Neural cell (in vitro differentiated cells): ENCODE results near the gene F11R. TPM values are rescaled to one million over a fixed set of nuclear protein-coding genes. Genes with fewer than 3 reads are reported as not detected.

Source experiments
- H2AFZ ChIP-seq: fragments of 200-600, 300-800 bp; sonication (generic), shearing (Covaris generic); 2 replicates; pipeline ENCODE4 v1.6.0; 2014; ENCODE audit warnings: low read depth, mild to moderate bottlenecking, antibody characterized with exemption, low read length, moderate library complexity
- H3F3A ChIP-seq: fragments of 200-600 bp; shearing (Covaris generic); 2 replicates; pipeline ENCODE4 v1.6.1; 2016; ENCODE audit warnings: mild to moderate bottlenecking, moderate library complexity, mixed read lengths, antibody characterized with exemption, low read length; ENCODE audit not compliant: insufficient read depth, poor library complexity, severe bottlenecking
- H3K27ac ChIP-seq: fragments of 200-600, 300-800 bp; sonication (generic), shearing (Covaris generic); 2 replicates; pipeline ENCODE4 v1.5.1; 2014; ENCODE audit warnings: mild to moderate bottlenecking, low read length, moderate library complexity
- H3K27me3 ChIP-seq: fragments of 300-800, 200-600 bp; sonication (generic), shearing (Covaris generic); 2 replicates; pipeline ENCODE4 v1.6.0; 2014; ENCODE audit warnings: mild to moderate bottlenecking, low read depth, low read length, moderate library complexity; ENCODE audit not compliant: insufficient read depth
- H3K36me3 ChIP-seq: fragments of 300-800, 200-600 bp; sonication (generic), shearing (Covaris generic); 2 replicates; pipeline ENCODE4 v1.5.1; 2014; ENCODE audit warnings: mild to moderate bottlenecking, antibody characterized with exemption, low read length, moderate library complexity; ENCODE audit not compliant: insufficient read depth
- H3K4me2 ChIP-seq: fragments of 300-800, 200-600 bp; sonication (generic), shearing (Covaris generic); 2 replicates; pipeline ENCODE4 v1.6.0; 2014; ENCODE audit warnings: mild to moderate bottlenecking, low read length
- H3K4me3 ChIP-seq: fragments of 300-800, 200-600 bp; sonication (generic), shearing (Covaris generic); 2 replicates; pipeline ENCODE4 v1.5.1; 2014; ENCODE audit warnings: mild to moderate bottlenecking, low read length, moderate library complexity
- H3K79me2 ChIP-seq: fragments of 200-600 bp; shearing (Covaris generic); replicated peaks from 2 replicates; pipeline ENCODE4 v1.6.0; 2014; ENCODE audit warnings: mild to moderate bottlenecking, low read length, moderate library complexity; ENCODE audit not compliant: insufficient read depth
- H3K9ac ChIP-seq: fragments of 300-800, 200-600 bp; sonication (generic), shearing (Covaris generic); 2 replicates; pipeline ENCODE4 v1.6.1; 2016; ENCODE audit warnings: mild to moderate bottlenecking, low read length, mixed read lengths
- H3K9me2 ChIP-seq: fragments of 200-600 bp; shearing (Covaris generic); 2 replicates; pipeline ENCODE4 v1.6.1; 2016; ENCODE audit warnings: mild to moderate bottlenecking, low read length, mixed read lengths; ENCODE audit not compliant: insufficient read depth
- H3K9me3 ChIP-seq: fragments of 200-600, 300-800 bp; sonication (generic), shearing (Covaris generic); 2 replicates; pipeline ENCODE4 v1.6.1; 2016; ENCODE audit warnings: mild to moderate bottlenecking, mixed run types, low read length, moderate library complexity, mixed read lengths
- H4K20me1 ChIP-seq: fragments of 200-600 bp; shearing (Covaris generic); 2 replicates; pipeline ENCODE4 v1.6.1; 2016; ENCODE audit warnings: mild to moderate bottlenecking, mixed run types; ENCODE audit not compliant: insufficient read depth
- CTCF ChIP-seq: fragments of 450-650 bp; IDR thresholded peaks from 2 replicates; pipeline ENCODE4 v1.5.1; 2014; ENCODE audit warnings: antibody characterized with exemption, mild to moderate bottlenecking, moderate library complexity; ENCODE audit not compliant: poor library complexity, severe bottlenecking
- EP300 ChIP-seq: fragments of 450-650 bp; conservative IDR thresholded peaks from 2 replicates; pipeline ENCODE4 v1.6.1; 2014; ENCODE audit warnings: antibody characterized with exemption, mild to moderate bottlenecking, moderate library complexity; ENCODE audit not compliant: poor library complexity, severe bottlenecking
- EZH2 ChIP-seq: fragments of 200-600, 300-800 bp; shearing (Covaris generic), sonication (generic); IDR thresholded peaks from 2 replicates; pipeline ENCODE4 v1.6.1; 2014; ENCODE audit warnings: antibody characterized with exemption, low read length, borderline replicate concordance, mild to moderate bottlenecking; ENCODE audit not compliant: insufficient read depth, poor library complexity, severe bottlenecking
- MXI1 ChIP-seq: fragments of 450-650 bp; conservative IDR thresholded peaks from 2 replicates; pipeline ENCODE4 v1.6.1; 2014; ENCODE audit warnings: antibody characterized with exemption, mild to moderate bottlenecking; ENCODE audit not compliant: poor library complexity, severe bottlenecking
- POLR2AphosphoS5 ChIP-seq: IDR thresholded peaks from 2 replicates; pipeline ENCODE4 v1.6.1; 2012
- RAD21 ChIP-seq: fragments of 450-650 bp; conservative IDR thresholded peaks from 2 replicates; pipeline ENCODE4 v1.6.1; 2014; ENCODE audit warnings: antibody characterized with exemption, mild to moderate bottlenecking, moderate library complexity
- REST ChIP-seq: IDR thresholded peaks from 2 replicates; pipeline ENCODE4 v1.6.1; 2012; ENCODE audit warnings: borderline replicate concordance
- SMC3 ChIP-seq: fragments of 450-650 bp; conservative IDR thresholded peaks from 2 replicates; pipeline ENCODE4 v1.6.1; 2014; ENCODE audit warnings: antibody characterized with exemption, mild to moderate bottlenecking, moderate library complexity; ENCODE audit not compliant: poor library complexity
- TAF1 ChIP-seq: IDR thresholded peaks from 2 replicates; pipeline ENCODE4 v1.6.1; 2012; ENCODE audit warnings: low read depth
- polyA plus RNA-seq: library from polyadenylated mRNA; depleted of rRNA; stranded (reverse); fragments of >200 nt; gene quantifications from 2 replicates; pipeline ENCODE4 v1.2.3, GENCODE V29; 2014

F11R gene
- polyA plus RNA-seq, 1 donor from 2014 or later: 7.3 TPM

GRCh38 chr1:161052899-161053298 is 31.9 kb upstream of the F11R start:
- Histone ChIP-seq H4K20me1 (no peaks in the 10 kb centered on the region), H3K79me2 (no peaks in the 10 kb centered on the region), H3K36me3 (no peaks in the 10 kb centered on the region), H3K27me3 (no peaks in the 10 kb centered on the region), H3K9me3 (peaks cover 5% of the 10 kb centered on the region), H3F3A (no peaks in the 10 kb centered on the region), H3K27ac (no peak overlapping the region), H3K4me3 (no peak overlapping the region), H2AFZ (no peak overlapping the region), H3K9ac (no peak overlapping the region), H3K4me2 (no peak overlapping the region), H3K9me2 (no peaks in the 10 kb centered on the region)
- TF ChIP-seq EZH2 (no peak), POLR2AphosphoS5 (no peak), MXI1 (no peak), CTCF (no peak), TAF1 (no peak), RAD21 (no peak), REST (no peak), SMC3 (no peak), EP300 (no peak)

GRCh38 chr1:161051219-161051618 is 30.3 kb upstream of the F11R start:
- Histone ChIP-seq H2AFZ (no peak overlapping the region), H3K79me2 (no peaks in the 10 kb centered on the region), H3K27me3 (no peaks in the 10 kb centered on the region)

More at GRCh38 chr1:161051219-161051618, 30.3 kb upstream of the F11R start:
- no peak overlapping the region for H3K27ac ChIP-seq
- H3K4me3 ChIP-seq: no peak overlapping the region
- no peak overlapping the region for H3K4me2 ChIP-seq
- H3K36me3 ChIP-seq: no peaks in the 10 kb centered on the region
- peaks cover 12% of the 10 kb centered on the region for H3K9me3 ChIP-seq
- H4K20me1 ChIP-seq: no peaks in the 10 kb centered on the region
- no peaks in the 10 kb centered on the region for H3K9me2 ChIP-seq
- peaks cover 3% of the 10 kb centered on the region for H3F3A ChIP-seq
- H3K9ac ChIP-seq: no peak overlapping the region
- TF ChIP-seq MXI1 (no peak), EZH2 (no peak), CTCF (no peak), SMC3 (no peak), EP300 (no peak), POLR2AphosphoS5 (no peak), RAD21 (no peak), REST (no peak), TAF1 (no peak)
